Osteoblast (primary cell): ENCODE data around the gene CEP162. TPM values are rescaled to one million over a fixed set of nuclear protein-coding genes. Genes with fewer than 3 reads are reported as not detected.
"Not testable (repeated sequence)": the region's sequence is repeated elsewhere in the genome, so short reads cannot be mapped to it uniquely, and the experiment has no call there.

Experiments used
- DNase-seq: peaks from one replicate; pipeline ENCODE4 v3.0.0; 2011; ENCODE audit warnings: low spot score, mixed read lengths; ENCODE audit not compliant: insufficient read length; ENCODE audit errors: missing footprints
- H2AFZ ChIP-seq: 2 replicates; pipeline ENCODE4 v1.6.0; 2011; ENCODE audit warnings: mild to moderate bottlenecking, low read length
- H3K27ac ChIP-seq: 2 replicates; pipeline ENCODE4 v1.5.1; 2011; ENCODE audit warnings: mild to moderate bottlenecking, low read depth, low read length, moderate library complexity
- H3K27me3 ChIP-seq: 2 replicates; pipeline ENCODE4 v1.6.0; 2012; ENCODE audit warnings: mild to moderate bottlenecking, control low read depth, inconsistent platforms, low read length, moderate library complexity; ENCODE audit not compliant: insufficient read depth
- H3K36me3 ChIP-seq: 2 replicates; pipeline ENCODE4 v1.5.1; 2011; ENCODE audit warnings: mild to moderate bottlenecking, low read length, control low read depth, moderate library complexity; ENCODE audit not compliant: insufficient read depth
- H3K4me1 ChIP-seq: 2 replicates; pipeline ENCODE4 v1.5.1; 2011; ENCODE audit warnings: mild to moderate bottlenecking, low read length, control low read depth, moderate library complexity; ENCODE audit not compliant: insufficient read depth
- H3K4me2 ChIP-seq: 2 replicates; pipeline ENCODE4 v1.6.0; 2011; ENCODE audit warnings: mild to moderate bottlenecking, low read length; ENCODE audit not compliant: insufficient read depth
- H3K4me3 ChIP-seq: fragments of 200-600 bp; sonication (generic); 3 replicates; pipeline ENCODE4 v1.5.1; 2012; ENCODE audit warnings: mild to moderate bottlenecking, low read length, inconsistent platforms; ENCODE audit not compliant: insufficient read depth
- H3K79me2 ChIP-seq: 2 replicates; pipeline ENCODE4 v1.6.0; 2012; ENCODE audit warnings: mild to moderate bottlenecking, low read length, control low read depth, inconsistent platforms; ENCODE audit not compliant: insufficient read depth
- H3K9me3 ChIP-seq: 2 replicates; pipeline ENCODE4 v1.5.1; 2011; ENCODE audit warnings: low read depth, low read length, control low read depth
- H4K20me1 ChIP-seq: 2 replicates; pipeline ENCODE4 v1.6.0; 2012; ENCODE audit warnings: mild to moderate bottlenecking, low read length, control low read depth; ENCODE audit not compliant: insufficient read depth
- total RNA-seq: library from RNA; depleted of rRNA; stranded (reverse); fragments of >200 nt; gene quantifications from 2 replicates; pipeline ENCODE4 v1.2.3, GENCODE V29; 2012
- TF ChIP-seq, protein P1 (sequence below): IDR thresholded peaks from 2 replicates; pipeline ENCODE4 v1.5.1; 2011; ENCODE audit warnings: mild to moderate bottlenecking, low read depth, low read length, moderate library complexity; ENCODE audit errors: extremely low read depth

CEP162 gene
- total RNA-seq, 1 donor, result 17.0 TPM

DNA sequence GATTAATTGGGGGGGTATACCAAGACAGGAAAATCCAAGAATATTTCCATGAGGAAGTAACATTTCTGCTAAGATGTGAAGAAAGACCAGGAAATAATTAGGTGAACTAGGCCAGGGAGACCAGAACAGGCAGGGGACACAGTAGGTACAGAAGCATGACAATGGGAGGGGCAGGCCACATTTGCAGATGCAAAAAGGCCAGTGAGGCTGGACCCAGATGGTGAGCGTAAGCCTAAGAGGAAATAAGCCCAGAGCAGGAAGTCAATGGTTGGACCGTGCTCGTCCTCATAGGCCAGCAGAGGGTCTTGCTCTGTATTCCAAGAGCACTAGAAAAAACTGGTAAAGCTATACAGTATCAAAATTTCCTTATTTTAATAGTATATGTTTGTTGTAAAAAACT, 9.4 kb downstream of the CEP162 start:
- Histone ChIP-seq H3K4me3 (no peak overlapping the region), H4K20me1 (no peaks in the 10 kb centered on the region), H3K36me3 (no peaks in the 10 kb centered on the region), H3K9me3 (no peaks in the 10 kb centered on the region), H2AFZ (no peak overlapping the region), H3K27ac (no peak overlapping the region), H3K27me3 (no peaks in the 10 kb centered on the region), H3K4me1 (no peaks in the 10 kb centered on the region), H3K4me2 (no peak overlapping the region), H3K79me2 (no peaks in the 10 kb centered on the region)
- TF ChIP-seq, protein P1, sequence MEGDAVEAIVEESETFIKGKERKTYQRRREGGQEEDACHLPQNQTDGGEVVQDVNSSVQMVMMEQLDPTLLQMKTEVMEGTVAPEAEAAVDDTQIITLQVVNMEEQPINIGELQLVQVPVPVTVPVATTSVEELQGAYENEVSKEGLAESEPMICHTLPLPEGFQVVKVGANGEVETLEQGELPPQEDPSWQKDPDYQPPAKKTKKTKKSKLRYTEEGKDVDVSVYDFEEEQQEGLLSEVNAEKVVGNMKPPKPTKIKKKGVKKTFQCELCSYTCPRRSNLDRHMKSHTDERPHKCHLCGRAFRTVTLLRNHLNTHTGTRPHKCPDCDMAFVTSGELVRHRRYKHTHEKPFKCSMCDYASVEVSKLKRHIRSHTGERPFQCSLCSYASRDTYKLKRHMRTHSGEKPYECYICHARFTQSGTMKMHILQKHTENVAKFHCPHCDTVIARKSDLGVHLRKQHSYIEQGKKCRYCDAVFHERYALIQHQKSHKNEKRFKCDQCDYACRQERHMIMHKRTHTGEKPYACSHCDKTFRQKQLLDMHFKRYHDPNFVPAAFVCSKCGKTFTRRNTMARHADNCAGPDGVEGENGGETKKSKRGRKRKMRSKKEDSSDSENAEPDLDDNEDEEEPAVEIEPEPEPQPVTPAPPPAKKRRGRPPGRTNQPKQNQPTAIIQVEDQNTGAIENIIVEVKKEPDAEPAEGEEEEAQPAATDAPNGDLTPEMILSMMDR, result no peak
- DNase-seq, result no peak

DNA sequence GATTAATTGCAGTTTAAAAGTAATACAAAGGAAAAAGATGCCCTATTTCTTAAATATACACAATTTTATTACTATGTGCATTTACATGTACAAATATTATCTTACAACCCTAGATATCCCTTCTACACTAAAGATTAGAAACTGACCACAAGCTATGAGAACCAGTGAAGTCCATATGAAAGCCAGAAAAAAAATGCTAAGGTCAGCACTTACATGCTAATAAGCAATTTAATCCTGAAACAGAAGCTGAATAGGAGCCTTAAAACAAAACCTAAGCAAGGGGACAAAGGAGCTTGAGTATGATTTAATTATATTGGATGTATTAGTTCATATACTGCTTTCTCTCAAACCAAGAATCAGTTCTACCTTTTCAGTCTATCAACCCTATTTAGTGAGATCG, 14.2 kb downstream of the CEP162 start:
- H3K9me3 ChIP-seq, result no peaks in the 10 kb centered on the region
- H3K4me3 ChIP-seq, result no peak overlapping the region
- H3K36me3 ChIP-seq, result no peaks in the 10 kb centered on the region
- TF ChIP-seq, protein P1, result no peak
- no peaks in the 10 kb centered on the region for H3K79me2 ChIP-seq
- no peak overlapping the region for H3K27ac ChIP-seq
- no peaks in the 10 kb centered on the region for H3K4me1 ChIP-seq
- H3K4me2 ChIP-seq, result no peak overlapping the region
- peak; percentile 19 for DNase-seq
- H2AFZ ChIP-seq, result no peak overlapping the region
- H4K20me1 ChIP-seq, result no peaks in the 10 kb centered on the region
- no peaks in the 10 kb centered on the region for H3K27me3 ChIP-seq

DNA sequence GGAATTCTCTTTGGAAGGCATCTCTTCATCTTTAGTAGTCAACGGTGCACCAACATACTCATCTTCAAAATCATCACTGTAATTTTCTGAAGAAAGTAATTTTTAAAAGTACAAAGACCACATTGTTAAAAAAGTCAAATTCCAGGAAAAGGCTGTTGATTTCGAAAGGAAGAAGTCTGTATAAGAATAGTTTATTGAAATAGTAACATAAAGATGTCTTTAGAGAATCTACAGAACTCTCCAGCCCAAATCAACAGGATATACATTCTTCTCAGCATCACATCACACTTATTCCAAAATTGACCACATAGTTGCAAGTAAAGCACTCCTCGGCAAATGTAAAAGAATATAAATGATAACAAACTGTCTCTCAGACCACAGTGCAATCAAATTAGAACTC, 23.4 kb downstream of the CEP162 start:
- H3K27ac ChIP-seq, result no peak overlapping the region
- TF ChIP-seq, protein P1, result no peak
- H3K4me2 ChIP-seq, result no peak overlapping the region
- no peak overlapping the region for H3K4me3 ChIP-seq
- peaks cover 10% of the 10 kb centered on the region for H3K4me1 ChIP-seq
- no peaks in the 10 kb centered on the region for H3K36me3 ChIP-seq
- no peaks in the 10 kb centered on the region for H3K79me2 ChIP-seq
- H3K27me3 ChIP-seq, result no peaks in the 10 kb centered on the region
- no peaks in the 10 kb centered on the region for H3K9me3 ChIP-seq
- no peak for DNase-seq
- no peaks in the 10 kb centered on the region for H4K20me1 ChIP-seq
- H2AFZ ChIP-seq, result no peak overlapping the region

DNA sequence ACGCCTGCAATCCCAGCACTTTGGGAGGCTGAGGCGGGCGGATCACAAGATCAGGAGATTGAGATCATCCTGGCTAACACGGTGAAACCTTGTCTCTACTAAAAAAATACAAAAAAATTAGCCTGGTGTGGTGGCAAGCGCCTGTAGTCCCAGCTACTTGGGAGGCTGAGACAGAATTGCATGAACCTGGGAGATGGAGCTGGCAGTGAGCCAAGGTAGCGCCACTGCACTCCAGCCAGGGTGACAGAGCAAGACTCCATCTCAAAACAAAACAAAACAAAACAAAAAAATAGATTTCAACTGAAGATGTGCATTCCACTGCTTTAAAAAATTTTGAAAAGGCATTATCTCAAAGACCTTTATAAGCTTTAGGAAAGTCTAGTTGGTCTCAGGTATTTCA, 27.5 kb downstream of the CEP162 start:
- H3K4me2 ChIP-seq, H3K27me3 ChIP-seq, H3K9me3 ChIP-seq, H3K4me3 ChIP-seq, H3K36me3 ChIP-seq, H2AFZ ChIP-seq, H3K27ac ChIP-seq, H4K20me1 ChIP-seq, H3K79me2 ChIP-seq, DNase-seq: not testable (repeated sequence)
- peaks cover 10% of the 10 kb centered on the region for H3K4me1 ChIP-seq
